GM12872 (cell line): ENCODE data around the gene ALOX5.

ENCODE experiments used
- TF ChIP-seq, protein P1 (sequence below): IDR thresholded peaks from 3 replicates; pipeline ENCODE4 v1.5.1; 2011; ENCODE audit warnings: low read depth, mild to moderate bottlenecking, low read length, moderate library complexity; ENCODE audit not compliant: insufficient read depth

ALOX5 gene

DNA sequence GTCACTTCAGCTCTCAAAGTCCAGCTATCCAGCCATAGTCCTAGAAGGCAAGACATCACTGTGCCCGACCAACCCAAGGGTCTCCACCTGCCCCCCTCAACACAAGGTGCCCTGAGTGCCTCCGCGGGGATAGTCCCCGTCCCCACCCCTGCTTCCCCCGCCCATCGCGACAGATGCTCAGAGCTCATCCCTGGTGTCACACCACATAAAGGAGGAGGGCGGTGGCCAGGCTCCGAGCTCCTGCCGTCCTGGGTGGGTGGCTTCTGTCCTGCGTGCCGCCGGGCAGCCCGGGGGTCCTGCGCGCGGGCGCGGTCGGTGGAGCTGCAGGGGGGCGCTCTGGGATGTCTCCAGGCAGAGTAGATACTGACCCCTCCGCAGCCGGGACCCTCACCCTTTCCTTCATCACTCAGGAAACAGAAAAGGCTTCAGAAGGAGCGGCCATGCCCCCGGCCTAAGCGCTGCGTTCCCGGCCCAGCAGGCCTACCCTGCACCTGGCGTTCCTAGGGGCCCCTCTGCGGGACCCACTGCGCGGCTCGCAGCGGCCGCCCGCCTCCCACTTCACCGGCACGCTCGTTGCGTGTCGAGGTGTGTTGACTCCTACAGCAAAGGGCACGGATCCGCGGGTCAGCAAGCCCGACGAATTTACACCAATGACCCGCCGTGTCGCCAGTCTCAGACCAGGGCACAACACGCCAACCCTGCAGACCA, 53.4 kb downstream of the ALOX5 start:
- TF ChIP-seq, protein P1, sequence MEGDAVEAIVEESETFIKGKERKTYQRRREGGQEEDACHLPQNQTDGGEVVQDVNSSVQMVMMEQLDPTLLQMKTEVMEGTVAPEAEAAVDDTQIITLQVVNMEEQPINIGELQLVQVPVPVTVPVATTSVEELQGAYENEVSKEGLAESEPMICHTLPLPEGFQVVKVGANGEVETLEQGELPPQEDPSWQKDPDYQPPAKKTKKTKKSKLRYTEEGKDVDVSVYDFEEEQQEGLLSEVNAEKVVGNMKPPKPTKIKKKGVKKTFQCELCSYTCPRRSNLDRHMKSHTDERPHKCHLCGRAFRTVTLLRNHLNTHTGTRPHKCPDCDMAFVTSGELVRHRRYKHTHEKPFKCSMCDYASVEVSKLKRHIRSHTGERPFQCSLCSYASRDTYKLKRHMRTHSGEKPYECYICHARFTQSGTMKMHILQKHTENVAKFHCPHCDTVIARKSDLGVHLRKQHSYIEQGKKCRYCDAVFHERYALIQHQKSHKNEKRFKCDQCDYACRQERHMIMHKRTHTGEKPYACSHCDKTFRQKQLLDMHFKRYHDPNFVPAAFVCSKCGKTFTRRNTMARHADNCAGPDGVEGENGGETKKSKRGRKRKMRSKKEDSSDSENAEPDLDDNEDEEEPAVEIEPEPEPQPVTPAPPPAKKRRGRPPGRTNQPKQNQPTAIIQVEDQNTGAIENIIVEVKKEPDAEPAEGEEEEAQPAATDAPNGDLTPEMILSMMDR, result no peak

DNA sequence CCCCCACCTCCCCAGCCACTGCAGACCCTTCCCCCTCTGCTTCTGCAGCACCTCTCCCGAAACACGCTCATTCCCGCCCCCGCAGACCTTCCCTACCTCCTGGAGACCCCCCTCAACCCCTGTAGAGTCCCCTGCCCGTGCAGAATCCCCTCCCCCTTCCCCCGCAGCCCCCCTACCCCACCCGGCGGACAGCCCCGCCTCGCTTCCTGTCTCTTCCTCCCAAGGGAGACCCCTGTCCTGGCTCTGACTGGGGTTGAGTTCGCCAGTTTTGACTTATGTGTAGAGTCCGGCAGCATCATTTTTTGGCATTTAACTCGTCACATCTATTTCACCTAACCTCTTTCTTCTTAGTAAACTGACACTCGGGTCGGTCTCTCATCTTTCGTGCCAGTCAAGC, 54.0 kb downstream of the ALOX5 start:
- TF ChIP-seq, protein P1, result no peak

DNA sequence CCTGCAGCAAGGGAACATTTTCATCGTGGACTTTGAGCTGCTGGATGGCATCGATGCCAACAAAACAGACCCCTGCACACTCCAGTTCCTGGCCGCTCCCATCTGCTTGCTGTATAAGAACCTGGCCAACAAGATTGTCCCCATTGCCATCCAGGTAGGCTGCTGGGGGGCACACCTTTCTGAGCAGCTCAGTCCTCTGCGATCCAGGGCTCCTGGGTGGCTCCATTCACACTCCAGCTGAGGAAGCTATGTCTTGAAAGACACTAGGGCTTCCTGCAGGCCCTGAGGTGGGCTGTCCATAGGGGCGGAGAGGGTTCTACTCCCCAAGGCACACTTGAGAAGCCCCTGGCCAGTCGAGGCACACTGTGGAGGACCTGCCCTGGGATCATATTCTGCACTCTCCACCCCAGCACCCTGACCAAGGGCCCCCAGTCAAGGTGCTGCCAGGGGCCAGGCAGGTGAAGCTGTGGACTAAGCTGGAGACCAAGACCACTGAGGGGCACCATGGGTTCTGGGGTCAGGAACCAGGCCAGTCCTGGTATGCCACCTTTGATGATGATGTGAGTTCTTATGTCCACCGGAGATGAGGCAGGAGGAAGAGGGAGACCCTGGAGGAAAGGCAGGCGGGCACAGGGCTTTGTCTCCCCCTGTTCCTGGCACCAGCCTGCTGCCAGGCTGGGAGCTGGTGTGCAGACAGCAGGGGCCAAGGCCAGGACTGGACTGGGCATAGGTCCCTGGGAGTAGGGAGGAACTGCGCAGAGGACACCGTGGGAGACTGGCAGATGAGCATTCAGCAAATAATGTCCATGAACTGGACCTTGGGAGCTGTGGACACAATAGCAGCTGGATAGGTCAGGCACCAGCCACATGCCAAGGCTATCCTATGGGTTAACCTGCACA, 54.8 kb downstream of the ALOX5 start:
- TF ChIP-seq, protein P1, result no peak

DNA sequence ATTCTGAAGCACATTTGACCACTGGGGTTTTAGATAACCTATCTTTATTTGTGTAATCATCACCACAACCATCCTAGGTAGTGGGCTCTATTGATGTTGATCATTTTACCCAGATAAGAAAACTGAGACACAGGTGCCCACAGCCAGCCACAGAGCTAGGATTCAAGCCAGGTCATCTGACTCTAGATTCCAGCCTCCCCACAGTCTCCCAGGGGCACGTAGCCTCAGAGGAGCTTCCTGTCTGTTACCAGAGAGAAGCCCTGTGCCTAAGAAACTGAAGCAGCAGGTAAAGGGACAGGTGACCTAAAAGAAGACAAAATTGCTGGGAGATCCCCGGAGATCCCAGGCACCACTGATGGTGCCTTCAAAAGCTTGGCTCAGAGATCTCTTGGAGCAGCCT, 55.8 kb downstream of the ALOX5 start:
- TF ChIP-seq, protein P1, result no peak

DNA sequence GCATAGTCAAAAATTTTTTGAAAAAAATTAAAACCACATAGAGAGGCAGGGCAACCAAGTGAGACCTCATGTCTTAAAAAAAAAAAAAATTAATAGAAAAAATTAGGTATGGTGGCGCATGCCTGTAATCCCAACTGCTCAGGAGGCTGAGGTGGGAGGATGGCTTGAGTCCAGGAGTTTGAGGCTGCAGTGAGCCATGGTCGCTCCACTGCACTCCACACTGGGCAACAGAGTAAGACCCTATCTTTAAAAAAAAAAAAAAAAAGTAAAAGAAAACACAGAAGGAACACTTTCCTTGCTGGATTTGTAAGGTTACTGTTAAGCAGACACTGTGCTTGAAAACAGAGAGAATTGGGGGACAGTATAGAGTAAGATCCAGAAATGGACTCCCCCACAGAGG, 58.1 kb downstream of the ALOX5 start:
- TF ChIP-seq, protein P1, result no peak

DNA sequence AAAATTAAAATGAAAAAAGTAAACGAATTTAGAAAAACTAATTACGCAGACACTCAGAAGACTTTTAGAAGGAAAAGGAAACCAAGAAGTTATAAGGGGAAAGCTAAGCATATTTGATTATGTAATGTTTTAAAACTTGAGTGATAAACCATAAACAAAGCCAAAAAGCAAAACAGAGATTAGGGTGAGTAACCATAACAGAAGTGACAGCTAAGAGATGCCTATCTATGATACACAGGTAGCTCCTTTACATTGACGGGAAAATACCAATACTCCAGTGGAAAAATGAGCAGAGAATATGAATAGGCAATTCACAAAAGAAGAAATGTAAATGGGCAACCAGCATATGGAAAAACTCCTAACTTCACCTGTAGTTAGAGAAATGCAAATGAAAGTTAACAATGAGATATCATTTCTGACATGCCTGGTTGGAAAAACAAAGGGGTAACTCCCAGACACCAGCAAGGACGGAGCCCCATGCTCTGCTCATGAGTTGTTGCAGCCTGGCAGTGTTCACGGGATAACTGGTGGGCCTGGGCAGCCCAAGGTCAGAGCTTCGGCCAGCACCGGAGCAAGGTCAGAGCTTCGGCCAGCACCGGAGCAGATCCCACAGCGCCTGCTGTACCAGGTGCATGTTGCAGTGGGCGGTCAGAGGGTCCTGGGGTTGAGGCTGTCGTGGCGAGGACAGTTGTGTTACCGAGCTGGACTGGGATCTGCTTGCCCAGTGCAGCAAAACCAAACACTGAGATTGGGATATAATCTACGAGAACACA, 58.9 kb downstream of the ALOX5 start:
- TF ChIP-seq, protein P1, result no peak
